Astrocyte (in vitro differentiated cells and primary cell): ENCODE results near the gene AFF3.

Source experiments
- CTCF ChIP-seq: IDR thresholded peaks from 2 replicates; pipeline ENCODE4 v1.5.1; 2011; ENCODE audit warnings: low read depth, mild to moderate bottlenecking, inconsistent platforms, low read length, moderate library complexity; ENCODE audit not compliant: insufficient read depth
- EZH2 ChIP-seq: IDR thresholded peaks from 2 replicates; pipeline ENCODE4 v1.6.1; 2012; ENCODE audit warnings: mild to moderate bottlenecking, low read length, inconsistent platforms; ENCODE audit not compliant: insufficient read depth

DNA sequence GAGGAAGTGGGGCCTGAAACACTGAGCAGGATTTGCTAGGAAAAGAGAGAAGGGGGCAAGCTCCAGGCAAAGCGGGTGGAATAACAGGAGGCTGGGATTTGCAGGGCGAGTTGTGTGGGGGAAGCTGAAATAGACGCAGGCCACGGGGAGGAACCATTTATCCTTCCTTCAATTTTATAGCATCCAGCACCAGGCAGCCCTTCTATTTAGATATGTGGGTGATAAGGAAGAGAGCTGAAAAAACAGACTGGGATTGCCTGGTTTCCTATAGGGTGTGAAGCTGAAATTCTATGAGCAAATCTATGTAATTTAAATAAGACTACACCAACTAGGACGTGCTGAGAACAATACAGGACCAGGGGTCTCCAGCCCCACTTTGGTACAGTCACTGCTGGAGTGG lies 520.6 kb downstream of the AFF3 start:
- no peak for TF ChIP-seq CTCF
- TF ChIP-seq EZH2 = no peak
